GM18951 (cell line): ENCODE data around the gene CLCN3.

Experiments used
- POLR2A ChIP-seq: IDR thresholded peaks from 4 replicates; pipeline ENCODE4 v1.6.1; 2011; ENCODE audit warnings: mild to moderate bottlenecking; ENCODE audit not compliant: insufficient read length, insufficient read depth; ENCODE audit errors: extremely low read depth
- in situ Hi-C: fragments of 300-500 bp; cut with MboI; formaldehyde crosslinking; loops from one replicate; pipeline ENCODE4 v1.12.0; 2022; ENCODE audit warnings: low sequenced_read_pairs, mixed read lengths, inconsistent platforms; ENCODE audit not compliant: unreplicated experiment

Gene CLCN3

DNA sequence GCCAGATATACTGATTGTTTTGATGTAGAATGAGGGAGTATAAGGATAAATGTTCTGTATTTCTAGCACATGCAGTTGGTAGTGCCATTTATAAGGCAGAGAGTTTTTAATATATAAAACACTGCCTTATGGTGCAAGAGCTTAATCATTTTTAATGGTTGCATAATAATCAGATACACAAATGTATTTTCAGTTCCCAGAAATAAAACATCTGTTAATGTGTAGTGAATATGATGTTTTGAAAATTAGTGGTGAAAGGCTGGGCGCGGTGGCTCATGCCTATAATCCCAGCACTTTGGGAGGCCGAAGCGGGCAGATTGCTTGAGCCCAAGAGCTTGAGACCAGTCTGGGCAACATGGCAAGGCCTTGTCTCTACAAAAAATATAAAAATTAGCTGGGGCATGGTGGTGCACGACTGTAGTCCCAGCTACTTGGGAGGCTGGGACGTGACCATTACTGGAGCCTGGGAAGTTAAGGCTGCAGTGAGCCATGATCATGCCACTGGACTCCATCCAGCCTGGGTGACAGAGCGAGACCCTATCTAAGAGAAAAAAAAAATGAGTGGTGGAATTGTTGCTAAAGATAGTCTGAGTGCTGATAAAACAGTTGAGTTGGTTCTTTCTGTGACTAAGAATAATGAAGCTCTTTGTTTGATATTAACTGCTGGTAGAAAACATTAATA, 29.3 kb downstream of the CLCN3 start:
- in situ Hi-C loops: no loop called here
- TF ChIP-seq POLR2A: no peak

DNA sequence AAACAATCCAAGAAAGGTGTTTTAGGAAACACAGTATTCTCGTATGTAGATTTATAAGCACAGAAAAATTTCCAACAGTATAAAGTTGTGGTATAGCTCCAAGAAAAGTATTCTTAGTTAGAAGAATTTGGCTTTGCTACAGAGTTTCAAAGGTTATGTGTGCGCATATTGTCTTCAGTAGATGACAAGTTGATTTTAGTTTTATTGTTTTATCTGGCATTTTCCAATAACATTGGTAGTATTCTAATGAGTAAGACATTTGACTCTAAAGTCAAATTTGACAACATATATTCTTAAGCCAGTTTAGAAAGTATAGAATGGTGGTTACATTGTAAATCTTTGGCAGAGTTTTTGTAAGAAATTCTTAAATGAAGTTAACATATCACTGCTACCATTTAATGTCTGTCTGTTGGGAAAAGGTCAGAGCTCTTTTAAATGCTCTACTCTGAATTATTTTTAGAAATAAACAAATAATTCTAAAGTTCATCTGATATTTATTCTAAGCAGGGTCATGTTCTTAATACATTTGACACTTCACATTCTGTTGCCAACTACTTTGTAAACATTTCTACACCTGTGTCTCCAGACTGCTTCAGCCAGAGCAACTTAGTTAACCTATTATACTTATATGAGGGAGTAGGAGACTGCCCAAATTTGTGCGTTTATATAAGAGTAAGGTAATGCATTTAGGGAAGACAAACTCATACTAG, 30.0 kb downstream of the CLCN3 start:
- TF ChIP-seq POLR2A: no peak
- in situ Hi-C loops: no loop called here

DNA sequence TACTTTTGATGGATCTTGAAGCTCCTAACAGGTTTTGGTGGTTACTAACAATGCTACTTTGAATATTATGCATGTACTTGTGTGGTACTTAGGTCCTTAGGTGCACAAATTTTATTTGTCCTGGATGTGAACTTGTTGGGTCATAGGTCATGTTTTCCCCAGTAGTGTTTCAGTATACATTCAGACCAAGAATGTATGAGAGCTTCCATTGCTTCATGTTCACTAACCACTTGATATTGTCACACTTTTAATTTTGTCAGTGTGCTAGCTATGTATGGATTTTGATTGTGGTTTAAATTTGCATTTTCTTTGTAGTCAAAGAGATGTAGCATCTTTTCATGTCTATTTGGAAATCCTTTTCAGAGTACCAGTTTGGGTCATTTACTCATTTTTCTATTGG, 32.2 kb downstream of the CLCN3 start:
- TF ChIP-seq POLR2A: no peak
- in situ Hi-C loops: no loop called here

DNA sequence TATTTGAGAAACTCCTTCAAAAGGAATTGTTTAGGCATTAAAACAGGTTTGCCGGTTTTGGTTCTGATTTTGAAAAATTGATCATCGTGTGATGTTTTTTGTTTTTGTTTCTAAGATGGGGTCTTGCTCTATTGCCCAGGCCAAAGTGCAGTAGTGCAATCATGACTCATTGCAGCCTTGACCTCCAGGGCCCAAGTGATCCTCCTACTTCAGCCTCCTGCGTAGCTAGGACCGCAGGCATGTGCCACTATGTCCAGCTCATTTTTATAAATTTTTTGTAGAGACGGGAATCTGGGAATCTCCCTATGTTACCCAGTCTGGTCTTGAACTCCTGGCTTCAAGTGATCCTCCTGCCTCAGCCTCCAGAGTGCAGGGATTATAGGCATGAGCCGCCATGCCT, 35.0 kb downstream of the CLCN3 start:
- no peak for TF ChIP-seq POLR2A
- in situ Hi-C loops: no loop called here

DNA sequence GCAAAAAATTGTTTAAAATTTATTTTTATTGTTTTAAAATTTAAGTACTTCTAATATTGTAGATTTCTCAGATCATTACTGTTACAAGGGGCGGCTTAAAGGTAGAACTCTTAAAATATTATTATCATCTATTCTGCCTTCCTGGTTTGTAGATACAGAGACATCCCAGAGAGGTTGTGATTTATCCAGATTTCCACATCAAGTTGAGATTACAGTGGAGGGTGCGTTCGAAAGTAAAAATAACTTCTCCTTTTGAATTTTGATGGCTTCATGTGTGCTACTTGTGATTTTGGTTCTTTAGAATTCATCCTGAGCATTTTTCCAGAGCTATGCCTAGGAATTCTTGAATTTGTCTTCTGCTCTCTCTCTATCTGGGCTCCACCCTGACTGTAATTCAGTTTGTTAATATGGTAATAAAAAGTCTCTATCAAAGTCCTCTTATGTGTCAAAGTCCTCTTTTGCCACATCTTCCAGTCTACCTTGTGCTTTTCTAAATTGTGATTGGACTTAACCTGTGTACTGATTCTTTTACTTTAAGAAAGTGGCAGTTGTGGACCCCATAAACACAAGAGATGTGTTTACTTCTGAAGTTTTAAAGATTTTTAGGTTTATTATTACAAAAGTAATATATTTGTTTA, 37.2 kb downstream of the CLCN3 start:
- in situ Hi-C loops: no loop called here
- TF ChIP-seq POLR2A: no peak

DNA sequence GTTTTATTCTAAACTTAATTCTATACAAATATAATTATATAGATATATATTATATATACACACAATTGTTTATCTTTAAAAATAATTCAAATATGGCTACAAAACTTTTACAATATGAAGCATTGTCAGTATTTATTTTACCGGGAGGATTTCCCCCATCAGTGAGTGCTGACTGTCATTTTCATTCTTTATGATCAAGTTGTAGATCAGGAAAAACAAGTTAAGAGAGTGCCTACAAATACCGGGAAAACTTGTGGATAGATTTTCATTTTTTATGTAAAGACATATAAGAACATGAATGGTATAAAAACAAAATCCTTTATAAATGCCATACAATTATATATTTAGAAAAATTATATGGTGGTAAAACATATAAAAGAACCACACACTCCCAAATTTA, 37.8 kb downstream of the CLCN3 start:
- in situ Hi-C loops: no loop called here
- no peak for TF ChIP-seq POLR2A

DNA sequence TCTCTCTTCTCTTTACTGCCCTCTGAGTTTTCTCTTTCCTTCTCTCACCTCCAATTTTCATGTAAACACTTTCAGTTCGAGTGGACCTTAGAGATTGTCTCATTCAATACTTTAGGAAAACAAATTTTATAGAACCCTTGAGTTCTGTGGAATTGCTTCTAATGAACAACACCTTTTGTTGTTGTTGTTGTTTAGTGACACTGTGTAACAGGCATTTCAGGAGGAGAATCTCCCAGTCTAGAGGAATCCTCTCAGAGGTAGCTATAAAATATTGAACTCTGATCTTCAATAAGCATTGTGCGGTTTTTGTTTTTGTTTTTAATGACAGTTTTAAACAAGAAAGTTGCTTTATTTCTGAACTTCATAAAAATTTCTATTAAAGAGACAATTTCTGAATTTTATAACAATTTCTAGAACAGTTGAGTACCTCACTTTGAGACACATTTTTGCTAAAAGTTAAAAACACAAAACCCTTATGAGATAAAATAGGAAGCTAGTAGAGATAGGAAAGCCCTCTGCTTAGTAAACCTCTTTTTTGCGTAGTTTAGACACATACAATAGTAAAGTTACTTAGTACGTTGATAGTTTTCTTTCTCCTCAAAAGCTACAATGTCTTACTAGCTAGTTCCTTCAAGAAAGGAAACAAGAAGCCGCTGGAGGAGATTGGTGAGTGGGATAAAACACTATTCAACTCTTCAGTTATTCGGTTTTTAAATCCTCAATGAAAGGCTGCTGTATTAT, 38.8 kb downstream of the CLCN3 start:
- TF ChIP-seq POLR2A: no peak

DNA sequence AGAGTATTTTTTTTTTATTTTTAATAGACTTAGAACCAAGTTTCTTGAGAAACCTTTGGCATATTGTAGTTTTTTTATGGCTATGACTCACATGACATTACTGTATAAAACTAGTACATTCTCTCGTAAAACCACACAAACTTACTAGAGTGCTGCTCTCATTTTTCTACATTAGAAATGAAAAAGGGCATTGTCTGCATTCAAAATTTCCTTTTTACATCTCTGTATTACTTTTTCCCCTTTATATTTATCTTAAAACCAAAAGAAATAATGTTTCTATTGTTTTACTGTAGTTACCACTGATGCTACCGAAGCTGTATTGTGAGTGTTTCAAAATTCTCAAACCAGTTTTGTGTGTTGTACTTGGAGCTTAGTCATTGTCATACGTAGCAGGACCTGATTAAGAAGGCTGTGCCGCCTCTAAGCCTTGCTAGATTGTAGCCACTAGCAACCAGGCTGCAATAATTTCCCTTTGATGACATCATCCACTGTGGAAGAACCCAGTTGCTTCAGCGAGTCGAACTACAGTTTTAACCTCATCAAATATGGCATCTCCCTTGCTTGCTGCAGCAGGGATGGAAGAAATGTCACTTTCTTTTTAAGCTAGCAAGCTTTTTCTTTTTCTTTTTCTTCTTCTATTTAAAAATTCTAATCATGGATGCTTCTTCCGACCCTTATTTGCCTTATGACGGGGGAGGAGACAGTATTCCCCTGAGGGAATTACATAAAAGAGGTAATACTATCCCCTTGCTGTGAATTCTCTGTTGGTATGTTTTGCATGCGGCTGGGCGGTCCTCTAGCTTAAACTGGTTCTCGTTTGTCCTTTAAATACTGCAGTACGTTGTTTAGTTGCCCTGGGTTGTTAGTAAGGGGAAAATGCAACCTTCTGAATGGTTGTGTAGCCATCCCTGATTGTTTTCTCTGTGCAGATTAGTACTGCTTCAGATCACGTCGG, 39.6 kb downstream of the CLCN3 start:
- no peak for TF ChIP-seq POLR2A
- in situ Hi-C loops: no loop called here

More for the DNA sequence above, 38.8 kb downstream of the CLCN3 start:
- in situ Hi-C loops: no loop called here

DNA sequence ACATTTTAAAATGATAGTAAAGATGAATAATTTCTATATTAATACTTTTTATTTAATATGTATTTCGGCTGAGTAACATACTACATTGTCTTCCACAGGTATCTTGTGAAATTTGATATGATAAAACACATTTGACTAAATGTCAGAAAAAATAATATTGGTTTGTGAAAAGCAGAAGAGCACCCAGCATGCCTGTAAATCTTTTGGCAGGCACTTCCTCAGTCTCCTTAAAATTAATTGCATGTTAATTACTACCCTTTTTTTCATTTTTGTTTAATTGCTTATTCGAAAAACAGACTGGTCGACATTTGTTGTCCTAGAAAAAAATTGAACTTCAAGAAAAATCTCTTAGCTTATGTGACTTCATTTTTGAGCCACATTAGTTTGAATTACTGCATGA, 40.6 kb downstream of the CLCN3 start:
- in situ Hi-C loops: no loop called here
- no peak for TF ChIP-seq POLR2A

DNA sequence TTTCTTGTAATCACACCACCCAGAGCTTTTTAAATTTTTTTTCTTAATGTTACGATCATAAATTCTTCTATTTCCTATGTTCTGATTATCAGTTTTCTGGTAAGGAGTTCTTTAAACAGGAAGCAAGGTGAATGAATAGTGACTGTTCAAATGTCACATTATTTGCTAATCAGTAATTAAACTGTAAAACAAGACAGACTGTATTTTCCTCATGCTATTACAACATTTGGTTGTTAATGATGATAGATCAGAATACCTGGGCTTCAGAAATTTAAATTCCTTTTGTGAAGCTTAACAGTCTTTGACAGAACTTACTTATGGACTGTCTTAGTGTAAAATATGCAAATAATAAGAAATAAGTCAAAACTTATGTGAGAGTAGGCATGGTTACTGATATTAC, 41.4 kb downstream of the CLCN3 start:
- no peak for TF ChIP-seq POLR2A
- in situ Hi-C loops: no loop called here

DNA sequence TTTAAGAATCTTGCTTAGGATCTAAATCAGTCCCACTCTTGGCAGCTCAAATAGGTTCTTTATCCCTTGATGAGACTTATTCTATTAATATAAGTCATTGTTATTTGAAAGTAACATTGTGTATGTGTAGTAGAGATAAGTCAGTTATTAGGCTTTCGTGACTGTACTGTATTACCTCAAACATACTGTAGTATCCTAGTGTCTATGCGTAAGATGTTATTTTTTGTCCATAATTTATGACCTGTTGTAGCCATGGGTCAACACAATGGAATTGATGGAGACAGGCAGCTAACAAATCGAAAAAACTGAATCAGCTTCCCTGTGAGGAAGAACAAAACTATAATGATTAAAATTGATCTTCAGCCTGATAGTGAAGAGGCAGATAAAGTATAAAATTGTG, 41.8 kb downstream of the CLCN3 start:
- no peak for TF ChIP-seq POLR2A
- in situ Hi-C loops: no loop called here

DNA sequence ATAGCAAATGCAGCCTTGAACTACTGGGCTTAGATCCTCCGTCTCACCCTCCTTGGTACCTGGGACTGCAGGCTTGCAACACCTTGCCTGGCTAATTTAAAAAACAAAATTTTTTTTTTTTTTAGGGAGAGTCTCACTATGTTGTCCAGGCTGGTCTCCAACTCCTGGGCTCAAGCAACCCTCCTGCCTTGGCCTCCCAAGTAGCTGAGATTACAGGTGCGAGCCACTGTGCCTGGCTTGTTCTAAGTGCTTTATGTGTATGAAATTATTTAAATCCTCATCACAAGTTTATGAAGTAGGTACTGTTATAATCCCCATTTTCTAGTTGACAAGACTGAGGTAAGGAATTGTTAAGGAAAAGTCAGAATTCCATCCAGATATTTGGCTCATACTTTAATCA, 43.0 kb downstream of the CLCN3 start:
- in situ Hi-C loops: no loop called here

More for the DNA sequence above, 43.0 kb downstream of the CLCN3 start:
- no peak for TF ChIP-seq POLR2A
